Stimulated activated CD4-positive, alpha-beta T cell treated with anti-CD3 and anti-CD28 coated beads, Interleukin-1b, Interleukin-23, amount 100 ng/mL, for 4 hours (primary cell): Measurements from ENCODE around the gene GPHN.

ENCODE experiments used
- DNase-seq, 2 donors: peaks; one replicate each; pipeline ENCODE4 v3.0.0-alpha.2; 2020; ENCODE audit warnings: low read depth in 2 of 2

GPHN gene

DNA sequence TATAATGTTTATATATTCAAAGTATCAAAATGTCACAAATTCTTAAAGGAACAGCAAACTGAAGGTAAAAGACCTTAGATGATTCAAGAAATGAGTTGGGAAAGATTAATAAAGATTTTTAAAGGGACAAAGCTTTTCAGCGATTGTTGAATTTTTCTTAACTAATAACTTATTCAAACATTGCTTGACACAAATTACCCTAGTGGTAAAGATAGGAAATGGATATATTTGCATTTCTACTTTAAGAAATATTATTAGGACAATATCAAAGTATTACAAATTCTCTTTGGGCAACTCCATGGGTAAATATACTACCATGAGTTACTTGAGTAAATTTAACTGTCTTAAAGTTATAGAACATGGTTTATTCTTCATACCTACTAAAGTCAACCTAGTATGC lies 415.3 kb downstream of the GPHN start:
- no peak for DNase-seq

DNA sequence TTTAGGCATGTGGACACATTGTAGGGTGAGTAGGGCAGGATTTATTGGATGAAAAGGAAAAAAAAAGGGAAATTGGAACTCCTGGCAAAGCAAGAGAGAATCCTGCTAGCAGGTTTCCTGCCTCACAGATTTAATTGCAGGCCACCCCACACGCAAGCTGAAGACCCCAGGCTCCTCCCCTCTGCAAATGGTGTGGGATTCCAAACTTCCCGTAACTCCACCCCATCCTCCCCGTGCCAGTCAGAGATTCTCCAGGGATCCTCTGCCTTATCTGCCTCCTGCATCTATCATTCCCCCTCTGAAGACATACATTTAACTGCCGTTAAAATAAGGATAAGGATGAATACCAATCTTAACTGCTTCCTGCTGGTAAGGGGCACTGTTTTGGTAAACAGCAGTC lies 431.5 kb downstream of the GPHN start:
- no peak for DNase-seq

DNA sequence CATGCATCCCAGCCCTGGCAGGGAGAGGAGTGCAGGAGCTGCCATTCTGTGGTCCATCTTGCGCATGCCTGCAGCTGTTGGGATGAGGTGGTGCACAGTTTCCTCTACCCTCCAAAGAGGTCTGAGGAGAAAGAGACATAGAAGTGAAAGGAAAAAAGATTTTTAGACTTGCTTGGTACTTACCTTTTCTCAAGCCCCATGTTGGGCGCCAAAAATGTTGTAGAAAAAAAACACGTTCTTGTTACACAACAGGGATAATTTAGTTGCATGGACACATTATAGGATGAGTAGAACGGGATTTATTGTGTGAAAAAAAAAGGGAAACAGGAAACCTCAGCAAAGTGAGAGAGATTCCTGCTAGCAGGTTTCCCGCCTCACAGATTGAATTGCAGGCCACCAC lies 436.9 kb downstream of the GPHN start:
- no peak for DNase-seq

DNA sequence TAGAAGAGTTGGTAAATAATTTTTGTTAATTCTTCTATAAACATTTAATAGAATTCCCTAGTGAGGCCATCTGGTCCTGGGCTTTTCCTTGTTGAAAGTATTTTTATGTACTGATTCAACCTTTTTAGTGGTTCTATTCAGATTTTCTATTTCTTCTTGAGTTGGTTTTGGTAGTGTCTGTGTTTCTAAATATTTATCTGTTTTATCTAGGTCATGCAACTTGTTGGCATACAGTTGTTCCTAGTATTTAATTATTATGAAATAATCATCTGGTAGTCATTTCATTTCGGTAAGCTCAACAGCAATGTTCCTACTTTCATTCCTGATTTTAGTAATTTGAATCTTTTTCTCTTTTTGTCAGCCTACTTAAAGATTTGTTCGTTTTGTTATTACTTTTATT lies 447.2 kb downstream of the GPHN start:
- no peak for DNase-seq

DNA sequence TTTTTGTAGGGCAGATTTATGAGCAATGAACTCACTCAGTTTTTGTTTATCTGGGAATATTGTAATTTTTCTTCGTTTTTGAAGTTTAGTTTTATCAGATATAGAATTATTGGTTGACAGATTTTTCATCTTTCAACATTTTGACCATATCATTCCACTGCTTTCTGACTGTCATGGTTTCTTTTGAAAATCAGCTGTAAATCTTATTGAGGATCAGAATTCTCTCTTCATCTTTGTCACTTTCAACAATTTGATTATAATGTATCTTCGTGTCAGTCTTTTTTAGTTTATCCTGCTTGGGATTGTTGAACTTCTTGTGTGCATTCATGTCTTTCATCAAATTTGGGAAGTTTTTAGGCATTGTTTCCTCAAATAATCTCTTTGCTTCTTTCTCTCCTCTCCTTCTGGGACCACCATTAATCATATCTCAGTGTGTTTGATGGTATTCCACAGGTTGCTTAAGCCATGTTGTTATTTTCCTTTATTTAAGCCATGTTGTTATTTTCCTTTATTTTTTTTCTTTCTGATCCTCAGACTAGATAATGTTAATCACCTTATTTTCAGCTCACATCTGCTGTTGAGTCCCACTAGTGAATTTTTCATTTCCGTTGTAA lies 451.6 kb downstream of the GPHN start:
- no peak for DNase-seq

DNA sequence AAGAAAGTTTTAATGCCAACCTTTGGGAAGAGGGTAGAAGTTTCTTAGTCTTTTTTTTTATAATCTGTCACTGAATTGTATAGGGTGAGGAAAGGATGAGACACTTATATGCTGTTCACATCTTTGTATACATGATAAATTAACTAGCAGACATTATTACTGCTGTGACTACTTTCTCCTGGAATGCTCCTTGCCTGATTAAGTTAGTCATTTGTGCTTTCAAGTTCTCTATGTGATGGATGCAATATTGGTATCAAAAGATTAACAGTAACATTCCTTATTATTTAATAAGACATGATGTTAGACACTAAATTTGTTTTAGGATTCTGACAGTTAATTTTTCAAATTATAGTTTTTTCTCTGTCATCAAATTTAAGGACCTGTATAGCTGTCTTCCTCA lies 457.9 kb downstream of the GPHN start:
- no peak for DNase-seq

DNA sequence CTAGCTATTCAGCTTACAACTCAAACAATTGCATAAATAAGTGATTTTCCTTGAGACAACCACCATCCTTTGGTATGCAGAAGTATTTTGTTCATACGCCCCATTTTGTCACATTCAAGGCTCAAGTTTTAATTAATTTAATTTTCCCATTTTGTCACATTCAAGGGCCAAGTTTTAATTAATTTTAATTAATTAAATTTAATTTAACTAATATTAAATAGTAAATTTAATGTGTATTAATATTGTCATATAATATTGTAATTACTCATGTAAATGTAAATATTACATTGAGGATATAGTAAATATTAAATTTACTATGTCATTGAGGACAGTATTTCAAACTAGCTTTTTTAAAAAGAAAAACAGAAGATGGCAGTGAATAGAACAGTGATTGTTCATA lies 464.5 kb downstream of the GPHN start:
- DNase-seq, result no peak

DNA sequence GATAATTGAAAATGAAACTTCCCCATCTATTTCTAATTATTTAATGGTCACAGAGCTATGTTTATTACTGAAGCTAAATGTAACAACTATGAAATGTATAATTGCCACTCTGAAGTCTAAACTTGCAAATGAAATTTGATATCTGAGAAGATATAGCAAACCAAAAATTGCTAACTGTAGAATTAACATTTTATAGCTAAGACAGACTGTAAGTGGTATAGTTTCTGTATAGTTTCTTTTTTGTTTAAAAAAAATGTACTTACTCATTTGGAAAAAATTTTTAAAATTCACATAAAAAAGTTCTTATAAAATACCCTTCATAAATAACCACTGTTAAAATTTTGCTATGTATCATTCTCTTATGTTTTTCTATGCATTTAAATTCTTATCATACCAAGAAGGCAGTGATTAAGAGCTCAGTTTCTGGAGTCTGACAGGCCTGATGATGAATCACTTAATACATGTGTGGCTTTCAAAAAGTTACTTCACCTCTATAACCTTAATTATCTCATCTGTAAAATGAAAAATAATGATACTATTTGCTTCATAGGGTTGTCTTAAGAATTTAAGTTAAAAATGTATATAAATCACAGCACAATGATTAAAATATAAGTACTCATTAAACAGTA lies 466.6 kb downstream of the GPHN start:
- DNase-seq, result no peak

DNA sequence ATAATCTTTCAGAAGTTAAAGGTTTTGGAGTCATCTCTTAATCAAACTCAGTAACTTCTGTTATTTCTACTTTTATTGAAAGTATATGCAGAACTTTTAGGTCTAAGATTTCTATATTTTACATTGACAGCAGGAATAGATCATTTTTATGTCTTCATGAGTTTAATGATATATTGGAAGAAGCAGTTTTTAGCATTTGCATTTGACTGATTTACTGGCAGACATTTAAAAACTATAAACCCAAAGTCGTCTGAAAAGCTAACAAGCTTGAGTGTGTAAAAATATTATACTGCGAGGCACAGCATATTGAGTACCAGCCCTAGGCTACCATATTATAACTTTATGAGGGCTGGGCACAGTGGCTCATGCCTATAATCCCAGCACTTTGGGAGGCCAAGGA lies 467.3 kb downstream of the GPHN start:
- no peak for DNase-seq

DNA sequence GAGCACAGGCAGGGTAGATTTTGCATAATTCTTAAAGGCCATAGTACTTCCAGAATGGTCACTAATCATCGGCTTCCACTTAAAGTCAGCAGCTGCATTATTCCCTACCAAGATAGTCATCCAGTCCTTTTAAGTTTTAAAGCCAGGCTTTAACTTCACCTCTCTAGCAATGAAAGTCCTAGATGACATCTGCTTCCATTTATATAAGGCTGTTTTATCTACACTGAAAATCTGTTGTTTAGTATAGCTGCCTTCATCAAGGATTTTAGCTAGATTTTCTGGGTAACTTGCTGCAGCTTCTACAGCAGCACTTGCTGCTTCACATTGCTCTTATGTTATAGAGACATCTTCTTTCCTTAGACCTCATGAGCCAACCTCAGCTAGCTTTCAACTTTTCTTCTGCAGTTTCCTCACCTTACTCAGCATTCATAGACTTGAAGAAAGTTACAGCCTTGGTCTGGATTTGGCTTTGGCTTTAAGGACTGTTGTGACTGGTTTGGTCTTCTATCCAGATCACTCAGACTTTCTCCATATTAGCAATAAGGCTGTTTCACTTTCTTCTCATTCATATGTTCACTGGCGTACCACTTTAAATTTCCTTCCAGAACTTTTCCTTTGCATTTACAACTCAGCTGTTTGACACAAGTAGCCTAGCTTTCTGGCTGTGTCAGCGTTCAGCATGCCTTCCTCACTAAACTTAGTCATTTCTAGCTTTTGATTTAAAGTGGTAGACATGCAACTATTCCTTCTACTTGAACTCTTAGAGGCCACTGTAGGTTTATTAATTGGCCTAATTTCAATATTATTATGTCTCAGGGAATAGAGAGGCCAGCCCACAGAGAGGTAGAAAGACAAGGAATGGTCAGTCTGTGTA lies 471.4 kb downstream of the GPHN start:
- no peak for DNase-seq

DNA sequence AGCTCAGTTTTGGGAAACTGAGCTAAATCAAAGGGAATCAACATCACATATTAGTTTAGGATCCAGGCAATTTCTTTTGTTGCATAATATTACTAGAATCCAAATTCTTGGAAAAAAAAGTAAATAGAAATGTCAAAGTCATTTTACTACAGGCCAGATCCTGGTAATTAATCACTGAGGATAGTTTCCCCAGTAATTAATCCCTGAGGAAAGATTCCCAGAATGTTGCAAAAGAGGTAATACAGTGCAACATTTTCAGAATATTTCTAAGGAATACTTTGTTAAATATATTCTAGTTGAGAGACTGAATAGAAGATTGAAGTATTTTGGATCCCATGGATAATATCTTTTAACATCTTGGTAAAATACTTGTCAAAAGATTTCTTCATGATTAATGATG lies 474.3 kb downstream of the GPHN start:
- no peak for DNase-seq

DNA sequence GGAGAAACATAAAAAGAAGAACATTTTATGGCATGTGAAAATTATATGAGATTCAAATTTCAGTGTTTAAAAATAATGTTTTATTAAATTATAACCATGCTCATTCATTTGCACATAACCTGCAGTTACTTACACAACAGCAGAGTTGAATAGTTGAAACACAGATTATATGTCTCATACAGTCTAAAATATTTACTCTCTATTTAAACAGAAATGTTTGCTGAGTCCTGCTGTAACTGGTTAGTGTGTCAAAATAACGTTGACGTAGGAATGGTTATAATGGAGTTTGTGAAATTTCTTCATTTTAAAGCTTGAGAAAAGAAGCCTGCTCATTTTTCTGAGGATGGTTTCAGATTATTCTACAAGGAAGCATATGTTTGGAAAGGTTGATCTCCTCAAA lies 484.8 kb downstream of the GPHN start:
- DNase-seq, result no peak

DNA sequence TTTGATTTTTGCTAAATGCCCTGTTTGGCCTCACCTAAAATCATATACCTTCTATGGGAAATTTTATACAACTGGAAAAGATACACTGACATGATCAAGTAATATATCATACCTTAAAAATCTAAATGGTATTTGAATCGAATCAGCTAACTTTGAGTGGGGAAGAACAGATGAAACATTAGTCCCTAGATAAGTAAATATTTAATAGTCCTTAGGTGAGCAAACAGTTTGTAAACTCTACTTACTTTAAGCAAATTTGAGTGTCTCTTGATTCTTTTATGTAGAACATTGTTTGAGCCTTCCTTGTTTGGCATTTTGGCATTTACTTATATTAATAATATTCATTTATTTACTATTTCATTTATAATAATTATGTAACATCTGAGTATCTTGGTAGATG lies 485.6 kb downstream of the GPHN start:
- DNase-seq, result no peak

DNA sequence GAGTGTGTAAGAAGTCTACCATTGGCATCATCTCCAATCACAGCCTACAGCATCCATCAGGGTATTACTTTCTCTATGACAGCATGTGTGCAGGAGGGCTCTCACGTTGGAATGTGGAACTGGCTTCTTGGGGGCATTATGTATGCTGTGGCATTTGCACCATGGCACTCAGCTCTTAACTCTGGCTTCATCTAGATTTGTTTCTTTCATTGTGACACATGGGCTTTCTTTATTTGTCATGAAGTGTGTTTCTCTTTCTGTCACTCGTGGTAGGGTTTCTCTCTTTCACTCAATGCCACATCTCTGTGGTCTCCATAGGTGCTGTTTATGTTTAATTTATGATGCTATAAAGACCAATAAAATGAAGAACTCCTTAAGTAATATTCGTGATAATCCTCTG lies 490.1 kb downstream of the GPHN start:
- DNase-seq, result no peak

DNA sequence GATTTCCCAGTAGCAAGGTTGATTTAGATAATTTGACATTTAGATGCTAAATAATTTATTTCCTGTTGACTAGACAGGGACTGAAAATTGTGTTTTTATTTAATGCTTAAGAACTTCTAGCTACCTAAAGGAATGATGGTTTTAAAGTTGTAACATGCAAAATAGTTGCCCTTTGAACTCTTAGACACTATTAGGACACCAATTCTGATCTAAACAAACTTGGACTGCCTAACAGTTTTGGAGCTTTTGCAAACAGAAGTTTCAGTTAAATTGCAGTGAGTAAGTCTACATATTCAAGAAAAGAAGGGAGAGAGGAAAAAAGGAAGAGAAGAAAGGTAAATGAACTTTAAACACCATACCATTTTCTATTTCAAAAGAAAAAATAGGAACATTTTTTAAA lies 492.0 kb downstream of the GPHN start:
- DNase-seq, result no peak

DNA sequence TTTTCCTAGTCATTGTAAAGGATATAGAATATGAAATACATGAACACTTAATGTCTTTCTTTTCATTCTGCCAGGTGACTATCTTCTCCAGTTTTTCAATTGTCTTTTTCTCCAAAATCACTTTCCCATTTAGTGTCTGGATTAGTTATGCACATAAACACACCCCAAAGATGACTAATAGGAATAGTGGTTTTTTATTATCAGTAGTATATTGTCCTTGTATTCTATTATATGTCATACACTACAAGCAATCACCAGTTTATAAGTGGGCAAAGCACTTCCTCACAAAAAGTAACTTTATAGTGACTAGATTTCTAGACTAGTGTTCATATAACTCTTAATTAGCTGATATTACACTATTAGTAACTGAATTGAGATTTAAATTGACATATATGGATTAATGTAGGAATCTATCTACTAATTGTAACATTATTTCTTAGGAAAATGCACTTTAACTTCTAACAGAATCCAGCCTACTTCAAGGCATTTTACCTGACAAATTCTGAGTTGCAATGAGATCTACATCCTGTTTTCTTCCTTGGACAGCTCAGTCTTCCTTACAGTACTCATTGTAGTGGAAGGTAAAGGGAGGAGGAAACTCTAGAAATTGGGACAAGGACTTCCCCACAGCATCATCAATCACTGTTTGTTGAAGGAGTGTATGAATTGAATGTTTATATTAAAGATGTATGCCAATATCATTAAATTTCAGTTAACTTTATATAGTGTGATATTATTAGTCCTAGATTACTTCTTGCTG lies 495.2 kb downstream of the GPHN start:
- DNase-seq, result no peak

DNA sequence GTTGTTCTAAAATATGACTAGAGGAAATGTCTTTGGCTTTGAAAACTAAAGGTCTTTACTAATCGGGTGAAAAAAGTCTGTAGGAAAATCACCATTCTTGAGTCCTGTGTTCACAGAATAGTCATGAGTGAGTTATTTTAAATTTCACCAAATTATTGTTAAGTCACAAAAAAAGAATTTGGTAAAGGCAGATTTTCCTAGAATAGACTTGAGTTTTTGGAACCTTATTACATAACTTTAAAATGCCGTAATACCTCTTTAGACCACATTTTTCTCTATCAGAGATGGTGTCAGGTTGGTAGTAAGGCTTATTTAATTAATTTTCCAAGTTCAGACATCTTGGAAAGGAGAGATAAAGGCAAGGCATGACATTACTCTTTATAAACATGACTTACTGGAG lies 496.6 kb downstream of the GPHN start:
- DNase-seq, result no peak

DNA sequence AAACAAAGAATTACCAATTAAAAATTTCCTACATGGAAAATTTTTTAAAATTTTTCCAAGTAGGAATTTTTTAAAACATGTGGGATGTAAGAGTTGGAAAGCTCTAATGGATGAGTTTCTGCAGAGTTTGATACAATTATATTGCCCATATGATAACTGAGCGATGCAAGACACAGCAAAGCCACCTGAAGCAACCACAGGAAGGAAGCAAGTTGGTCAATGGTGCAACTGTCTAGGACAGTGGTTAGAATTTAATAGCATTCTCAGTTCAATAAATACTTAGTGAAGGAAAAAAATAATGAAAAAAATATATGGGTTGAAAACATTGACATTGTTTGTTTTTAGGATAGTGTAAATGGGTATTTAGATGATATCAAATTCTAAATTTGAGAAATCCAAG lies 502.7 kb downstream of the GPHN start:
- no peak for DNase-seq

DNA sequence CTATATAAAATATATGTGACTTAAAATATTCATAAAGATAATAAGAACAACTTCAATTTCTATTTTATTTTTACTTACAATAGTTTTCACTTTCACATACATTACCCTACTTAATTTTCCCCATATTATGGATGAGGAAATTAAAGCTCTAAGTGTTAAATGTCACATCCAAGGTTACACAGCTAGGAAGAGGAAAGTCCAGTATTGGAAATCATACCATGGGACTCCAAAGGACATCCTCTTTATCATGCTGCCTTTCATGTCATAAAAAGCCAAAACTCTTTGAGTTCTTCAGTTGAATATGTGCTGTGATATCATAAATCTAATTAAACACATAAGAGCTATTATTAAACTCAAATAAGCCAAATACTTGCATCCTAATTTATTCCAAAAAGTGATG lies 508.9 kb downstream of the GPHN start:
- no peak for DNase-seq

DNA sequence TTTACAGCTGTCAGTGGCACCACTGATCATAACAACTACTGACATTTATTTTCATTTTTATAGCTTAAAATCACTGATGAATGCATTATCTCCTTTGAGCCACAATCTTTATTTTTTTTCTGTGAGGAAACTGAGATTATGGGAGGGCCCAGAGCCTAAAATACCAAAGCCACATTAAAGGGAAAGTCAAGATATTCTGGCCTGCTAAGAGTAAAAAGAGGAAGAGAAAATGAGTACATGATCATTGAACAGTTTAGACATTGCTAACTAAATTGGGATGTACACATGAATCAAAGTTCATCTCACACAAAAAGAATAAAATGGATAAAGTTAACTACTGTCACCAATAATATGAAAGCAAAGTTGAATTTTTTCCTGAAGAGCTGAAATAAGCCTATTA lies 510.8 kb downstream of the GPHN start:
- no peak for DNase-seq

DNA sequence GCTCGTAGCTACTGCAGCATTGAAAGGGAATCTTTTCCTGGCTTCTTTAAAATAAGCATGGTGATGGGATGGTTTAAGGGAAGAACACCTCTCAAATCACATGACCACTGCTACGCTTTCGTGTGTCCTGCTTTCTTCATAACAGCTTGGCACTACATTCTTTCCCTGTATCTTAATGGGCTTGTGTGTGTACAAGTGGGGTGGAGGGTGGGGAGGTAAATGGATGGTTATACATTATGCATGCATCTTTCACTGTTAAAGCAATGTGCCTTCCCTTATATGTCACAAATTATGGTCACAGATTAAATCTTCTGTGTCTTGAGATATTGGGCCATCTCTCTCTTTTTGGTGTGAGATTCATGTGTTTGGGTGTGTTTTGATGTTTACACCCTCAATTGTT lies 511.8 kb downstream of the GPHN start:
- DNase-seq, result no peak
